Spleen (tissue), 11 donors: ENCODE data around the gene SIN3B. TPM values are rescaled to one million over a fixed set of nuclear protein-coding genes. Genes with fewer than 3 reads are reported as not detected.

ENCODE experiments used
- DNase-seq: peaks from one replicate; pipeline ENCODE4 v3.0.0-alpha.2; 2020
- H3K27ac ChIP-seq, 8 donors: fragments of 200-600 bp; sonication (generic) in 7 of 8; 1 replicate in 4 of 8; 2 replicates in 4 of 8; pipeline versions ENCODE4 v1.5.0 to v1.8.0; 2016 to 2021; ENCODE audit warnings: inconsistent platforms in 4 of 8, mild to moderate bottlenecking in 4 of 8, moderate library complexity in 1 of 8
- H3K27me3 ChIP-seq, 7 donors: fragments of 200-600 bp; sonication (generic) in 6 of 7; replicated peaks in 1 of 7; 1 replicate in 4 of 7; 2 replicates in 3 of 7; pipeline versions ENCODE4 v1.5.0 to v1.8.0; 2016 to 2021; ENCODE audit warnings: inconsistent platforms in 3 of 7, mild to moderate bottlenecking in 1 of 7
- H3K36me3 ChIP-seq, 6 donors: fragments of 200-600 bp; sonication (generic) in 5 of 6; 1 replicate in 4 of 6; 2 replicates in 2 of 6; pipeline versions ENCODE4 v1.5.0 to v1.8.0; 2016 to 2021; ENCODE audit warnings: inconsistent platforms in 2 of 6
- H3K4me1 ChIP-seq, 6 donors: fragments of 200-600 bp; sonication (generic) in 5 of 6; 1 replicate in 3 of 6; 2 replicates in 3 of 6; pipeline versions ENCODE4 v1.5.0 to v1.8.0; 2016 to 2021; ENCODE audit warnings: inconsistent platforms in 3 of 6
- H3K4me3 ChIP-seq, 8 donors: fragments of 200-600 bp; sonication (generic) in 7 of 8; 1 replicate in 4 of 8; 2 replicates in 4 of 8; pipeline versions ENCODE4 v1.5.0 to v1.8.0; 2016 to 2021; ENCODE audit warnings: inconsistent platforms in 4 of 8, mild to moderate bottlenecking in 4 of 8, moderate library complexity in 2 of 8
- H3K9me3 ChIP-seq, 8 donors: fragments of 200-600 bp; sonication (generic) in 7 of 8; 1 replicate in 4 of 8; 2 replicates in 4 of 8; pipeline versions ENCODE4 v1.5.0 to v1.8.0; 2016 to 2021; ENCODE audit warnings: inconsistent platforms in 4 of 8
- CTCF ChIP-seq, 11 experiments: fragments of 200-600 bp in 7 of 11; fragments of 450-650 bp in 4 of 11; sonication (generic) in 4 of 11; IDR thresholded peaks in 8 of 11; conservative IDR thresholded peaks in 3 of 11; 1 replicate in 7 of 11; 2 replicates in 4 of 11; pipeline versions ENCODE4 v1.4.0 to v1.8.0; 2016 to 2021; ENCODE audit warnings: antibody characterized with exemption in 11 of 11, inconsistent platforms in 4 of 11, mild to moderate bottlenecking in 1 of 11
- POLR2A ChIP-seq, 3 donors: fragments of 450-650 bp; IDR thresholded peaks; one replicate each; pipeline ENCODE4 v1.5.1; 2017; ENCODE audit warnings: antibody characterized with exemption in 3 of 3, mild to moderate bottlenecking in 1 of 3
- POLR2AphosphoS5 ChIP-seq, 3 donors: sonication (generic); formaldehyde crosslinking; IDR thresholded peaks; one replicate each; pipeline ENCODE4 v1.5.1; 2017; ENCODE audit warnings: antibody characterized with exemption in 3 of 3
- WGBS, 5 donors: extraction: QIAGEN DNeasy Blood & Tissue Kit in 3 of 5; methylation state at CpG; one replicate each; pipeline versions ENCODE4 v1.1.5 to v1.1.7; 2013 to 2018; 5-methylcytosine and 5-hydroxymethylcytosine counted together
- intact Hi-C: fragments of 100-400 bp; cut with DNase I; formaldehyde crosslinking; loops from one replicate; pipeline ENCODE4 v1.15.0; 2023; ENCODE audit warnings: low total_unique reads
- polyA plus RNA-seq, 3 donors: library from polyadenylated mRNA; stranded (reverse); fragments of 200-250 nt; gene quantifications; one replicate each; pipeline ENCODE4 v1.2.1, GENCODE V29; 2013
- total RNA-seq, 7 donors: library from RNA; depleted of rRNA in 3 of 7; stranded (reverse); fragments of >200 nt in 3 of 7; fragmentation: NEBNext Ultra II Directional in 4 of 7; extraction: Animal tissue kit (Norgen Biotek cat#: 25700) in 4 of 7; gene quantifications; one replicate each; pipeline versions ENCODE4 v1.1.0 to v1.2.1, GENCODE V29; 2016 to 2021
- donor health status: healthy with polysubstance abuse.
- donor health status: DM: no; HTN: no; CAD: no; lungs with moderate emphysema.
- donor health status: DM: no; HTN: no; CAD: no.
- donor health status: Bipolar disorder and iron deficiency.
- donor health status: healthy.
- donor health status: DM: no; HTN: no; CAD: no.
- donor health status: DM: yes; HTN: yes; CAD: no.

Gene SIN3B
- total and polyA plus RNA-seq, 10 donors: 14.6 to 107 (median 67.6) TPM

GRCh38 chr19:16891696-16892382 is 62.6 kb downstream of the SIN3B start:
- Histone ChIP-seq H3K27ac (no peak overlapping the region), H3K9me3 (no peaks in the 10 kb centered on the region), H3K4me3 (no peak overlapping the region), H3K36me3 (no peaks in the 10 kb centered on the region), H3K4me1 (peaks cover 15 to 91% (median 68%) of the 10 kb centered on the region in 6 donors), H3K27me3 (peaks cover 0 to 71% (median 5%) of the 10 kb centered on the region in 7 donors)
- WGBS, 5 donors: 86 to 93% (median 92%) methylated on average over 9 to 12 of the region's 12 CpGs
- TF ChIP-seq POLR2A (IDR thresholded peaks at IDR 0.05) (no peak), CTCF (IDR thresholded peaks at IDR 0.05 in 8 of 11, conservative IDR thresholded peaks at IDR 0.05 in 3 of 11) (no peak), POLR2AphosphoS5 (IDR thresholded peaks at IDR 0.05) (no peak)
- no peak for DNase-seq
- intact Hi-C loops: loop anchor here (10.0 kb wide), 1 partner anchor 57 kb away; no protein-coding TSS in a partner anchor

GRCh38 chr19:16892436-16892835 is 63.2 kb downstream of the SIN3B start:
- Histone ChIP-seq H3K36me3 (no peaks in the 10 kb centered on the region), H3K27me3 (peaks cover 0 to 70% (median 5%) of the 10 kb centered on the region in 7 donors), H3K9me3 (no peaks in the 10 kb centered on the region), H3K4me3 (no peak overlapping the region), H3K4me1 (peaks cover 11 to 86% (median 66%) of the 10 kb centered on the region in 6 donors), H3K27ac (peak overlapping the region in 1 of 8 donors; percentile 73)
- DNase-seq: no peak
- WGBS, 5 donors: 33 to 52% (median 38%) methylated on average over 4 of the region's 4 CpGs
- TF ChIP-seq CTCF (IDR thresholded peaks at IDR 0.05 in 8 of 11, conservative IDR thresholded peaks at IDR 0.05 in 3 of 11) (no peak), POLR2A (IDR thresholded peaks at IDR 0.05) (no peak), POLR2AphosphoS5 (IDR thresholded peaks at IDR 0.05) (no peak)
- intact Hi-C loops: loop anchor here (10.0 kb wide), 1 partner anchor 58 kb away; no protein-coding TSS in a partner anchor

- no peaks in the 10 kb centered on the region for H3K36me3 ChIP-seq
- peak overlapping the region in 6 of 8 donors; percentile 30 to 73 (median 60) for H3K27ac ChIP-seq
- peaks cover 11 to 86% (median 67%) of the 10 kb centered on the region in 6 donors for H3K4me1 ChIP-seq
- H3K9me3 ChIP-seq: no peaks in the 10 kb centered on the region
- 44 to 73% (median 53%) methylated on average over 7 to 19 of the region's 19 CpGs for WGBS, 5 donors
- intact Hi-C loops: loop anchor here (10.0 kb wide), 1 partner anchor 58 kb away; no protein-coding TSS in a partner anchor
- peaks cover 0 to 70% (median 5%) of the 10 kb centered on the region in 7 donors for H3K27me3 ChIP-seq
- no peak for DNase-seq
- TF ChIP-seq POLR2A (IDR thresholded peaks at IDR 0.05) (no peak), CTCF (IDR thresholded peaks at IDR 0.05 in 8 of 11, conservative IDR thresholded peaks at IDR 0.05 in 3 of 11) (no peak), POLR2AphosphoS5 (IDR thresholded peaks at IDR 0.05) (no peak)
- H3K4me3 ChIP-seq: no peak overlapping the region
These were observed 63.9 kb downstream of the SIN3B start for GRCh38 chr19:16892868-16893685.

- peak overlapping the region in 7 of 8 donors; percentile 30 to 73 (median 59) for H3K27ac ChIP-seq
- WGBS, 5 donors: 10 to 15% (median 11%) methylated on average over 5 to 14 of the region's 14 CpGs
- TF ChIP-seq POLR2A (IDR thresholded peaks at IDR 0.05): no peak
- TF ChIP-seq POLR2AphosphoS5 (IDR thresholded peaks at IDR 0.05): peak; percentile 83 to 89 (median 85)
- H3K4me3 ChIP-seq: peak overlapping the region in 1 of 8 donors; percentile 17
- peaks cover 0 to 70% (median 5%) of the 10 kb centered on the region in 7 donors for H3K27me3 ChIP-seq
- no peaks in the 10 kb centered on the region for H3K9me3 ChIP-seq
- H3K4me1 ChIP-seq: peaks cover 8 to 84% (median 63%) of the 10 kb centered on the region in 6 donors
- intact Hi-C loops: loop anchor here (10.0 kb wide), 1 partner anchor 59 kb away; no protein-coding TSS in a partner anchor
- DNase-seq: peak; percentile 90
- no peaks in the 10 kb centered on the region for H3K36me3 ChIP-seq
These were observed 64.4 kb downstream of the SIN3B start for GRCh38 chr19:16893686-16893989.
